ENCODE data around the gene MINDY4.

The MINDY4 gene

DNA sequence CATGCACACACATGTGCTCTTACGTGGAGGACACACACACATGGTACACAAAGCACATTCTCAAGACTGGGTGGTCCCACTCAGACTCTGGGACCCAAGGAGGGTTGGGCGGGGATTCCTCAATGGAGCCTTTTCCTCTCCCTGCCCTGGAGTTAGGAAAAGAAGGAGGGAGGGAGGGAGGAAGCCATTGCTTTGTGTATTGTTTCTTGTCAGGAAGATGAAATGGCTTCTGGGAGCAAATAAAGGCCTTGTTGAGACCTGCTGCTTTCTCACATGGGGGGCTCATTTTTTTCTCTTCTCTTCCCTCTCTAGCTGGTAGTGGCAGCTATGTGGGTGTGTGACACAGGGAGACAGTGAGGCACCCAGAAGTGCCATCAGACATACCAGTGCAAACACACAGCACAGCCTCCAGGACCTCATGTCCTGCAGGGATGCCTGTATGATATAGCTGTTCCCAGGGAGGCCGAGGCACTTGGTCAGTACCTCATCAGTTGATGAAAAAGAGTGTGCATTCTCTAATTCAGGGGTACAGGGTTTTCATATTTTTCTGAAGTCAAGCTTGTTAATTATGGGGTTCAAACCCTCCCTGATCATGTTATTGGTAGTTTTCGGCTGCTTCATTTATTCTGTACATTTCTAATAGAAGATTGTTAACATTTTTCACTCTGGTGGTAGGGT lies 146.1 kb downstream of the MINDY4 start:
- Histone ChIP-seq H3K4me3 (ENCODE audit: low read depth in 1 of 2, low read length in 1 of 2) (no peak overlapping the region), H3K9me3 (no peaks in the 10 kb centered on the region), H3K36me3 (no peaks in the 10 kb centered on the region), H3K27me3 (no peaks in the 10 kb centered on the region), H3K4me1 (ENCODE audit: control insufficient read depth in 1 of 2, insufficient read depth in 1 of 2, low read depth in 1 of 2, low read length in 1 of 2) (no peaks in the 10 kb centered on the region), H3K27ac (no peak overlapping the region)
- TF ChIP-seq, protein P1, sequence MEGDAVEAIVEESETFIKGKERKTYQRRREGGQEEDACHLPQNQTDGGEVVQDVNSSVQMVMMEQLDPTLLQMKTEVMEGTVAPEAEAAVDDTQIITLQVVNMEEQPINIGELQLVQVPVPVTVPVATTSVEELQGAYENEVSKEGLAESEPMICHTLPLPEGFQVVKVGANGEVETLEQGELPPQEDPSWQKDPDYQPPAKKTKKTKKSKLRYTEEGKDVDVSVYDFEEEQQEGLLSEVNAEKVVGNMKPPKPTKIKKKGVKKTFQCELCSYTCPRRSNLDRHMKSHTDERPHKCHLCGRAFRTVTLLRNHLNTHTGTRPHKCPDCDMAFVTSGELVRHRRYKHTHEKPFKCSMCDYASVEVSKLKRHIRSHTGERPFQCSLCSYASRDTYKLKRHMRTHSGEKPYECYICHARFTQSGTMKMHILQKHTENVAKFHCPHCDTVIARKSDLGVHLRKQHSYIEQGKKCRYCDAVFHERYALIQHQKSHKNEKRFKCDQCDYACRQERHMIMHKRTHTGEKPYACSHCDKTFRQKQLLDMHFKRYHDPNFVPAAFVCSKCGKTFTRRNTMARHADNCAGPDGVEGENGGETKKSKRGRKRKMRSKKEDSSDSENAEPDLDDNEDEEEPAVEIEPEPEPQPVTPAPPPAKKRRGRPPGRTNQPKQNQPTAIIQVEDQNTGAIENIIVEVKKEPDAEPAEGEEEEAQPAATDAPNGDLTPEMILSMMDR (IDR thresholded peaks at IDR 0.05): no peak

DNA sequence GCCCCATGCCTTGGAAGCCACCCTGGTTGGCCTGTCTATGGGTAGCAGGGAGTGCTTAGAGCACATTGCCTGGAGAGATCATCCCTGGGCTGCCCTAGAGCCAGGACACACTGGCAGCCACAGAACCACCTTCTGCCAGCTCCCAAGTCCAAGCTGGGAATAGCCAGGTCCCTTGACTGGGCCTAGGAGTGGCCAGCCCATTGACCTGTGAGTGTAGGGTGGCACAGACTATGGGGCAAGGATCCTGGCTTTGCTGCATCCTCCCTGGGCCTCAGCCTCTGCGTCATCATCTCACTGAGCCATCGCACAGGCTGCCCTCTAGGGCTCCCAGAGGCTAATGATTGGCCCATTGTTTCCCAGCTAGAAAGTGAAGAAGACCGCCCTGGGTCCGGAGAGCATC lies 147.5 kb downstream of the MINDY4 start:
- Histone ChIP-seq H3K36me3 (no peaks in the 10 kb centered on the region), H3K4me1 (ENCODE audit: control insufficient read depth in 1 of 2, insufficient read depth in 1 of 2, low read depth in 1 of 2, low read length in 1 of 2) (no peaks in the 10 kb centered on the region), H3K27me3 (no peaks in the 10 kb centered on the region), H3K27ac (no peak overlapping the region), H3K9me3 (no peaks in the 10 kb centered on the region), H3K4me3 (ENCODE audit: low read depth in 1 of 2, low read length in 1 of 2) (no peak overlapping the region)
- TF ChIP-seq, protein P1 (IDR thresholded peaks at IDR 0.05): no peak

DNA sequence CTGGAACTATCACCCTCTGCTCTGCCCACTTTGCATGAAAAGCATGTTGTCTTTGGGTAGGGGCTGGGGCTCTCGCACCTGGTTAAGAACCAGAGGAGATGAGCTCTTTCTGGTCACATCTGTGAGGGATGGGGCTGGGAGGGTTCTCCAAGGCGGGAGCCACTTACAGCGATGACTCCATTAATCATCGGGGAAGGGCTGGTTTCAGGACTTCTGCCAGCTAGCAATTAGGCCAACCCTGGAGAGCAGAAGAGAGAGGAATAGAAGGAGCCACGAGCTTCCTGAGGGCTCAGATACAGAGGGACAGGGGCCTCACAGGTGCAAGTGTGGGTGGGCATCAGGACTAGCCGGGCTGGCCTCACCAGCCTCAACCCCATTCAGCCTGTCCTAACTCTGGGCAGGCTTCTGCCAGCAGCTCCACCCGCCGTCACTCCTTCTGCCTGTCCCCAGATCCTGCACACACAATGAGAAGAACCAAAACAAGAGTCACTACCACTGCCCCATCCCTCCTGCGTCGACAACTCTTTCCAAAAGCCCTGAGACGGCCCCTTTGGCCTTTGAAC lies 148.9 kb downstream of the MINDY4 start:
- Histone ChIP-seq H3K36me3 (no peaks in the 10 kb centered on the region), H3K4me3 (ENCODE audit: low read depth in 1 of 2, low read length in 1 of 2) (no peak overlapping the region), H3K9me3 (no peaks in the 10 kb centered on the region), H3K27me3 (no peaks in the 10 kb centered on the region), H3K27ac (no peak overlapping the region), H3K4me1 (ENCODE audit: control insufficient read depth in 1 of 2, insufficient read depth in 1 of 2, low read depth in 1 of 2, low read length in 1 of 2) (no peaks in the 10 kb centered on the region)
- TF ChIP-seq, protein P1 (IDR thresholded peaks at IDR 0.05): no peak

DNA sequence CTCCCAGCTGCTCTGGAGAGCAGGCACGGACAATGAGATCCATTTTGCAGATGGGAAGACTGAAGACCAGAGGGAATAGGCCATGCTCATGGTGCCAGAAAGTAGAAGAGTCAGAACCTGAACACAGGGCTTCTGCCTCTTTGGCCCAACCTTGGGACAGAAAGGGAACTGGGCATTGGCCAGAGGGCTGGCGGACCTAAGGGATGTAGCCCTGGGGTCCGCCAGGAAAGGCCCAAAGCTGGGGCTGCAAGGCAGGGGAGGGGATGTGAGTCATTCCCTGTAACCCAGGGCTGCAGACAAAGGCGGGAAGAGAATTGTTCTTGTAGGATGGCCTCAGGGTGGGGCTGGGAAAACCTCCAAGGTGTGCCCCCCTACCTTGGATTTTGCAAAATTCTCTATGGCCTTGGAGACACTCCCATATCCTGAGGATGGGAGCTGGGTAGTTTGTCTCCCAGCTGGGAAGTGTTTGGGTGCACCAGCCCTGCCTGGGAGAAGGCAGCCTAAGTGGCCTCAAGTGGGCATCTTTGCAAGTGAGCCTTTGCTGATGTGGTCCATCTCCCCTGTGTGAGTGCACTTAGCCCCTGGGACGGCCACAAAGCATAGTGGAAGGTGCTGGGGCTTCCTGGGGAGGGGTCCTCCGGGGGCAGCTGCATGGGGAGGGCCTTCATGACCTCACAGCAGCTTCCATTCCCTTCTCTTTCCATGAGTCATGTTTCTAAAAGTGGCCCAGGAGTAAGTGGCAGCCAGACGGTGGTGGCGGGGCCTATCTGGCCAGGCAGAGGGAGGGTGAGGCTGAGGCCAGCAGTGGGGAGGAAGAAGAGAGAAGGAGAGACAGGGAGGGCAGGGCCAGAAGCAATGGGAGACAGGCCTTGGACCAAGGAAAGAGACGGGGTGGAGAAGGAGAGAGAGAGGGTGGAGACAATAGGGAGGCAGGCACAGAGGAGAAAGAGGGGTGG lies 149.6 kb downstream of the MINDY4 start:
- Histone ChIP-seq H3K4me1 (ENCODE audit: control insufficient read depth in 1 of 2, insufficient read depth in 1 of 2, low read depth in 1 of 2, low read length in 1 of 2) (no peaks in the 10 kb centered on the region), H3K27me3 (no peaks in the 10 kb centered on the region), H3K4me3 (ENCODE audit: low read depth in 1 of 2, low read length in 1 of 2) (no peak overlapping the region), H3K9me3 (no peaks in the 10 kb centered on the region), H3K36me3 (no peaks in the 10 kb centered on the region), H3K27ac (no peak overlapping the region)
- TF ChIP-seq, protein P1 (IDR thresholded peaks at IDR 0.05): no peak

DNA sequence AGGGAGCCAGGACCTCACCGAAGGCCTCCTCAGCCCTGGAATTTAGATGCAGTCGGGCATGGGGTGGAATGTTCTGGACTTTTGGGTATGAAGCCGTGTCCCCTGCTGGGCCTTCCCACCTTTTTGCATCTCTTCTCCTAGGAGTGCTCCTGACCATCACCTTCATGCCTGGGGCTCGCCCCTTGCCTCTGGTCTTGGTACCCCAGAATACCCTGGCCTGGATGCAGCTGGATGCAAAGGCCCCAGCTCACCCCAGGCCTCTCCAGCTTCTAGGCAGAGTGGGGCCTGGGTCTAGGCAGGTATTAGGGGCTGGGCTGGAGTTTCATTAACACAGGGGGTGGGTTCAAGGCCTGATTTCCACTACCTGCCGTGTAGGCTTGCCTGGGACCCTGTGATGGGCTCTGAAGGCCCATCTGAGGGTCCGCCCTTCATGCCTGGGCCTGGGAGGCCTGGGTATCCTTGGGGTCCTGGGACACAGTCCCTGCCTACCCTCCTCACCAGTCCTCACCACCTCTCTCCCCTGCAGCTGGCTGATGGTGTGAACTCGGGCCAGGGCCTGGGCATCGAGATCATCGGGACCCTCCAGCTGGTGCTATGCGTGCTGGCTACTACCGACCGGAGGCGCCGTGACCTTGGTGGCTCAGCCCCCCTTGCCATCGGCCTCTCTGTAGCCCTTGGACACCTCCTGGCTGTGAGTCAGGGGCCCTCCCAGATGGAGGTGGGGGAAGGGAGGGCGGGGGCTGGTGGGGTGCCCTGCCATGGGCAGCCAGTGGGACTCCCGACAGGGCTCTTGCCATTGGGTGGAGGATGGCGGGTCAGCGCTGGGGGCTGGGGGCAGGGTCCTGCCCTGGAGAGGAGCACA lies 150.6 kb downstream of the MINDY4 start:
- no peaks in the 10 kb centered on the region for H3K4me1 ChIP-seq (ENCODE audit: control insufficient read depth in 1 of 2, insufficient read depth in 1 of 2, low read depth in 1 of 2, low read length in 1 of 2)
- H3K9me3 ChIP-seq: no peaks in the 10 kb centered on the region
- TF ChIP-seq, protein P1 (IDR thresholded peaks at IDR 0.05): no peak
- H3K27me3 ChIP-seq: no peaks in the 10 kb centered on the region
- H3K36me3 ChIP-seq: no peaks in the 10 kb centered on the region
- H3K4me3 ChIP-seq (ENCODE audit: low read depth in 1 of 2, low read length in 1 of 2): no peak overlapping the region
- H3K27ac ChIP-seq: no peak overlapping the region

Data from neutrophil (primary cell).